Cortex of kidney (tissue), 1 donor: ENCODE data around the gene LRRC32.

Experiments
- DNase-seq: peaks from one replicate; lab custom pipeline; 2025; lab: John Stamatoyannopoulos, UW

LRRC32 gene

GRCh38 chr11:76662656-76663485, 7.7 kb downstream of the LRRC32 start:
- DNase-seq, result no peak

GRCh38 chr11:76661834-76662434, 8.6 kb downstream of the LRRC32 start:
- no peak for DNase-seq

GRCh38 chr11:76661306-76661751, 9.2 kb downstream of the LRRC32 start:
- no peak for DNase-seq

- DNase-seq, result no peak
Measured at GRCh38 chr11:76660533-76661305, 9.8 kb downstream of the LRRC32 start.

- no peak for DNase-seq
Measured at GRCh38 chr11:76659672-76660532, 10.6 kb downstream of the LRRC32 start.

GRCh38 chr11:76658651-76659650, 11.6 kb downstream of the LRRC32 start:
- no peak for DNase-seq

DNA sequence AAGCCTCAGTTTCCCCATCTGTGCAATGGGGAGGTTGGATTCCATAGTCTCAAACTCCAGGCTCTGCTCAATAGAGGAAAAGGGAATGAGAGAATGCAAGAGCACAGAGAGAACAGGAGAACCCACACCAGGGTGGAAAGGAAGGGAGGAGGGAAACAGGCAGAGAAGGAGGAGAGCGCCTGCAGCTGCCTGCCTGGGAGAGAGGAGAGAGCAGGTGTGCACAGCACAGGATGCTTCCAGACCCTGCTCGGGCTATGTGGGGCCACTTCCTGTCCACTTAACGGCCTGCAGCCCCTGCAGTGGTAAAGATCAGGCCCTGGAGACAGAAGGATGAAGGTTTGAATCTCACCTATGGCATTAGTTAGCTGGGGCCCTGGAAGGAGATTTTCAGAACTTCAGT, 12.3 kb downstream of the LRRC32 start:
- DNase-seq, result no peak

GRCh38 chr11:76657187-76658170, 13.1 kb downstream of the LRRC32 start:
- DNase-seq, result no peak

DNA sequence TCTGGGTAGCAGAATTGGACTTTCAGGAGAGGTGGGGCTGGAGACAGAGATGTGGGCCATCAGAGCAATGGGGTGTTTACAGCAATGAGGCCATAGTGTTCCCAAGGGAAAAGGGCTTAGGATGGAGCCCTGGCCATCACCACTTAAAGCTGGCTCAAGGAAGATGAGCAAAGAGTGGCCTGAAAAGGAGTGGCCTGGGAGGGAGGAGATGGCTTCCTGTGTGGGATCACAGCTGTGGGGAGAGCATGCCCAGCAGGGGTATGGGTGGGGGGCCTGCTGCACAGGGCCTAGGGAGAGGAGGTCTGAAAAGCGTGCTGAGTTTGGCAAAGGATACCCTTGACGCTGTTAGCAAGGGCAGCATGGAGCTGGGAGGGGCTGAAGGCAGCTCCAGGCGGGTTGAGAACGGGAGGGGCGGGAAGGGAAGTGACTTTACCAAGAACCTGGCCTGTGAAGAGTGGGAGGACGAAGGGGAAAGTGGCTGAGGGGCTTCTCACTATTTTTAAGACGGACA, 13.9 kb downstream of the LRRC32 start:
- no peak for DNase-seq

DNA sequence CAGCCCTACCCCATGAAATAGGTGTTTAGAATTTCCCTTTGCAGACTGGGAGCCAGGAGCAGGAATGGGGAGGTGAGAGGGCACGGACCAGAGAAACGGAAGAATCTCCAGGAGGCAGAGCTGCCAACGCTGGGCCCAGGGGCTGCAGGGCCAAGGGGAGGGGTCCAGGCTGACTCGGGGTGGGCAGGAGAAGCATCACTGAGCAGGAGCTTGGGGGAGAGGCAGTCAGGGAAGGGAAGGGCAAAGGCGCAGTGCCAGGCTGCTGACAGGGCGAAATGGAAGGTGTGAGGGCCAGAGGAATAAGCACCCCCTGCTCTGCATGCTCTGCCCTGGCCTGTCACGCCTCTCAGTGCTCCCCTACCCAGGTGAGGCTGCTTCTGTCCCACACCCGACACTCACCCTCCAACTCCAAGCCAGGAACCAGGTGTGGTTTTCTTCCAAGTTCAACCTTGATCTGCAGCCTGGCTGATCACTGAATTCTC, 14.5 kb downstream of the LRRC32 start:
- DNase-seq, result no peak

DNA sequence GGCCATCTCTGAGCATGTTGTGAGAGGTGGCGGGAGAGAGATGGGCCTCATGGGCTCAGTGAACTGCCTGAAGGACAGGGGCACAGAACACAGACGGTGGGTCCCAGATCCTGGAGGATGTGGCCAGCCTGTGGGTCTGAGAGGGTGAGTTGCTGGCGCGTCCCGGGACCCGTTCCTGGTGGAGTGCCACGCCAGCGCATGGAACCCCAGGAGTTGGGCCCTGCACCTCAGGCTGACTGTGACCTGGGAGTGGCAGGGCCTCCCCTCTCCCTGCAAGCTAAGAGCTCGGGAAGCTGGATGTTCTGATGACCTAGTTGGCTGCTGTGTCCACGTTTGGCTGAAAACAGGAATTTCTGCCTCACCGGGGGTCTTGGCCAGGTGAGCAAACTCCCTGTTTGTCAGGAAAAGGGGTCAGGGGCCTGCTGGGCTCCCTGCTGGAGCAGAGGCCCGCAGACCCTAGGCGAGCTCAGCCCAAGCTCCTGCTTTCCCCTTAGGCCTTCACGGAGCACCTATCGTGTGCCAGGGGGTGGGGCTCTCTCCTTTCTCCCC, 15.0 kb downstream of the LRRC32 start:
- no peak for DNase-seq

DNA sequence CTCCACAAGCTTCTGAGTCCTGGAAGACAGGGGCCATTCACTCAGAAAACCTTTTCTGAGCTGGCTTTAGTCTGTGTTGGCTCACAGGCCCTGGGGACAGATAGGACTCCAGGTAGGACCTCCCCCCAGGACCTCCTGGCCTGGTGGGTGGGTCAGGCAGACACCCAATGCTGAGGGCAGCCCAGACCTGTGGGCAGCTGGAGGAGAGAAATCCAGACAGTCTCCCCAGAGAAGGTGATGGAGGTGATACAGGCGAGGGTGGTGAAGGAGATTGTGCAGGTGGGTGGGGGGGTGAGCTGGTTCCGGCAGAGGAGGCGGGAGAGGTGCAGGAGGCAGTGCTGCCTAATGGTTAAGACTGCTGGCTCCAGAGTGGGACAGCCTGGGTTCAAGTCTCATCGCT, 15.6 kb downstream of the LRRC32 start:
- no peak for DNase-seq

DNA sequence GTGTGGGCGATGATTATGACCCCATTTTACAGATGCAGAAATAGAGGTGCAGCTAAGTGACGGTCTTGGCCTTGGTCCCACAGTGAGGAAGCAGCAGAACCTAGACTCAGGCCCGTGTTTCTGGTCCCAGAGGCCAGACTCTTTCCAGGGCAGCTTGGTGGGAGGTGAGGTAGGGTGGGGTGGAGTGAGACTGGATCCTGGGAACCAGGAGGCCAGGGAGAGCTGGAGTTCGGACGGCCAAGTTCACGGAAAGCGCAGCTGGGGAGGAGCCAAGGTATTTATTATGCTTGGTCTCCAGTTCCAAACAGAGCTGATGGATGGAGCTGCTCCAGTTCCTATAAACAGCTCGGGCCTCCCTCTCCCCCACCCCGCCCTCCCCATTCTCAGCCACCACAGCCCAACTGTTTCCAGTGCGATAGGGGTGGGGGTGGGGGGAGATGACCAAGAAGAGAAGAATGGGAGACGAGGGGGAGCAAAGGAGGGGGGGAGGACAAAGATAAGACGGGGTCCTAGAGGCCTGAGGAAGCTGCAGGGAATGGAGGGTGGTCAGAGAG, 16.2 kb downstream of the LRRC32 start:
- no peak for DNase-seq

- no peak for DNase-seq
Measured at GRCh38 chr11:76653674-76654284, 16.8 kb downstream of the LRRC32 start.

DNA sequence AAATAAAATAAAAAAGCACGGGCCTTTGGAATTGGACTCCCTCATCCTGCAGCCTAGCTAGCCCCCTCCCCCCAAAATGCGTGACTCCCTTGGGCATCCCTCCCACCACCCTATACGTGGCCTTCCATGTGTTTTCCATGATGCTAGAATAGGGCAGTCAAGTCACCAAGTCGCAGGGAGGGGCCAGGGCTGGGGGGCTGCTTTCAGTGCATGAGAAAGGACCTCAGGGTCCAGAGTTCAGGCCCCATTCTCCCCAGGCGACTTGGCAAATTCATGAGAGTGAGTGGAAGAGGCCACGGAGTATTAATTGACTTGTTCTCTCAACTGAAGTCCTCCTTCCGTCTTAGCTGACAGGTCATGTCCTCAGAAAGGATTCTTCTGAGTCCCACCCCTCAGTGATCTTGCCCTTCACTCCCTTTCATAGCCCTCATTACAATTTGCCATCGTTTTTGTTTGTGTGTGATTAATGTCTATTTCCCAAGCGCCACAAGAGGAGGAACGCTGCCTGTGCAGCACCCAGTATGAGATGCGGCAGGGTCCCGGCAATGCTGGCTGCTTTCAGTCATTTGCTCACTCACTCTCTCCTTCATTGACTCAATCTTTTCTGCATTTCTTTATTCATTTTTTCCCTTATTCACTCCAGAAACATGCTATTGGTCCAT, 17.4 kb downstream of the LRRC32 start:
- DNase-seq, result no peak

DNA sequence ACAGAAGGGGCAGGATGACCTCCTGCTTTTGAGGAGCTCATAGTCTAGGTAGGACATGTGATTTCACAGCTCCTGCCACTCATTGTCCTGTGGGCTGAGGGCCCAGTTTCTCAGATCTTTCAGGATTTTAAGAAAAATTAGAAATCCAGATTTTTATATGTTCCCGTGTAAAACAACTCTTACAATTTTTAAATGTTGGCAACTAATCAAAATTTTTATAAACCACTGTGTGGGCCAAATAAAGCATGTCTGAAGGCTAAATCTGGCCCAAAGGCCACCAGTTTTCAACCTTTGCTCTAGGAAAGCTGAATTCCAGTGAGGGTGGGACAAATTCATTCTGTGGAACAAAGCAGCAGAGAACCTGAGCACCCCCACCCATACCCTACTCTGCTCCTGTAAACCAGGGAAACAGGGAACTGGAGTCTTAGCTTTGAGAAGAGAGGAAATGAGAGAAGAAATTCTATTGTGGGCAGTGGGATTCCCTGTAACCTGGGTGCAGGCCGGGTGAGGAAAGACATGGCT, 20.6 kb downstream of the LRRC32 start:
- DNase-seq, result no peak

DNA sequence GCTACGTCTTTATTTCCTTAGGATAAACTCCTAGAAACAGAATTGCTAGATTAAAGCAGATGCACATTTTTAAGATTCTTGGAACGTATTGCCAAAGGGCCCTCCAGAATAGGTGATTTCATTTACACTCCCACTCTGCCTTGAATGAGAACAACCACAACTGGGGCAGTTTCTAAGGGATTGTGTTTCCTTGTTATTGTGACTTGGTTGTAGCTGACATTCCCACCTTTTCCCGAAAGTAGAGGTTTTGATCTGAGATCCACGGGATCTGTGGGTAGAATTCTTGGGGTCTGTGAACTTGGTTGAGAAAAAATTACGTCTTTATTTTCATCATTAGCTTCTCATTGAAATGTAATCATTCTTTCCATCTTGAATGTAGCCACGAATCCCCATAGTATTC, 21.5 kb downstream of the LRRC32 start:
- no peak for DNase-seq
